ENCODE measurements around the gene ADIRF. TPM values are rescaled to one million over a fixed set of nuclear protein-coding genes. Genes with fewer than 3 reads are reported as not detected.
"Not testable (repeated sequence)": the region's sequence is repeated elsewhere in the genome, so short reads cannot be mapped to it uniquely, and the experiment has no call there.

ADIRF gene
- total RNA-seq, 1 donor from 2014 or later: not detected

DNA sequence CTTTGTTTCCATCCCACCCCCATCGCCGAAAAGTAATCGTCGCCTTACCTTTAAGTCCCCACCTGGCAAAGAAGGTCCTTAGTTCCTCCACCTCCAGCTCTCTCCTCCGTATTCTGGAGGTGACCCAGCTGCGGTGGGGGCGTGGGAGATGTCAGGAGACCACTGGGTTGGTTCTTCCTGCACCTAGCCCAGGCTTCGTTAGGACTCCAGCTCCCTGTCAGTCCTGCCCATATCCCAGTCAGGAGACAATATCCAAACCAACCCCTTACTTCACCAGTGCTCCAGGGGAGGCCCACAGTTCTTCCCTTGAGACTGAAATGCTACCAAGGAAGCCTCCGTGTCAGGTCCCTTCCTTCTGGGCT, 693 bp downstream of the ADIRF start:
- H3K9me3 Mint-ChIP-seq: no peaks in the 10 kb centered on the region
- DNase-seq (ENCODE audit: low spot score): peak; percentile 7
- intact Hi-C loops (cut with micrococcal nuclease): no loop called here
- no peak overlapping the region for H3K4me3 Mint-ChIP-seq (ENCODE audit: low read depth)
- H3K36me3 Mint-ChIP-seq (ENCODE audit: low read depth): no peaks in the 10 kb centered on the region
- no peak overlapping the region for H3K27ac Mint-ChIP-seq
- peaks cover 28% of the 10 kb centered on the region for H3K27me3 Mint-ChIP-seq (ENCODE audit: low read depth)
- peaks cover 22% of the 10 kb centered on the region for H3K4me1 Mint-ChIP-seq (ENCODE audit: low read depth)

DNA sequence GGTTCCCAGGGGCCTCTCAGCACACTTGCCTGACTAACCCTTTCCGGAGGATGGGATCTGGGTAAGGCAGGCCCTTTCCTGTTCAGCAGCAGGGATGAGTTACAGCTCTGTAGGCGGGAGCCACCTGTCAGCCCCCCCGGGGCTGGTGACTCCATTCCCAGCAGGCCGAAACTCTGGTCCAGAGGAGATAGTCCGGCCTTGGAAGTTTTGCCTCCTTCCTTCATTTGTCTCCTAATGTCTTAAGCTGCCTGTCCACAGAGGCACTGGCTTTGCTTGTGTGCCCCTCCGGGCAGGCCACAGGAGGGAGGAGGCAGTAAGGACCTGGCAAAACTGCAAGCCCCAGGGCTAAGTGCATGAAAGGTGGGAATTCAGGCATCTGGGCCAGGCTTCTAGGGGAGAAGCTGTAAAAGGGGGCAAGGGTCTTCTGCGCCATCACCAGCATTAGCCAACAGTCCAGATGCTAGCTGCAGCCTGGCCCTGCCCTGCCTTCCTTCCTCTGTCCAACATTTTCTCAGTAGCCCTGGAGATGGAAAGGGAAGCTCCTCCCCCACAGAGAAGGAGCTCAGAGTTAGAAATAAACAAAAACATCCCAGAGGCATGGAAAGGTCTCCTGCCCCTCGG, 1.2 kb downstream of the ADIRF start:
- Mint-ChIP-seq H3K27me3 (ENCODE audit: low read depth) (peaks cover 31% of the 10 kb centered on the region), H3K4me1 (ENCODE audit: low read depth) (peaks cover 22% of the 10 kb centered on the region), H3K4me3 (ENCODE audit: low read depth) (no peak overlapping the region), H3K36me3 (ENCODE audit: low read depth) (no peaks in the 10 kb centered on the region), H3K9me3 (no peaks in the 10 kb centered on the region), H3K27ac (no peak overlapping the region)
- no peak for DNase-seq (ENCODE audit: low spot score)
- intact Hi-C loops (cut with micrococcal nuclease): loop anchor here (2.0 to 10.0 kb wide), 2 partner anchors 125 to 535 kb away; partner anchors contain the start of genes GLUD1, MINPP1 and SHLD2

DNA sequence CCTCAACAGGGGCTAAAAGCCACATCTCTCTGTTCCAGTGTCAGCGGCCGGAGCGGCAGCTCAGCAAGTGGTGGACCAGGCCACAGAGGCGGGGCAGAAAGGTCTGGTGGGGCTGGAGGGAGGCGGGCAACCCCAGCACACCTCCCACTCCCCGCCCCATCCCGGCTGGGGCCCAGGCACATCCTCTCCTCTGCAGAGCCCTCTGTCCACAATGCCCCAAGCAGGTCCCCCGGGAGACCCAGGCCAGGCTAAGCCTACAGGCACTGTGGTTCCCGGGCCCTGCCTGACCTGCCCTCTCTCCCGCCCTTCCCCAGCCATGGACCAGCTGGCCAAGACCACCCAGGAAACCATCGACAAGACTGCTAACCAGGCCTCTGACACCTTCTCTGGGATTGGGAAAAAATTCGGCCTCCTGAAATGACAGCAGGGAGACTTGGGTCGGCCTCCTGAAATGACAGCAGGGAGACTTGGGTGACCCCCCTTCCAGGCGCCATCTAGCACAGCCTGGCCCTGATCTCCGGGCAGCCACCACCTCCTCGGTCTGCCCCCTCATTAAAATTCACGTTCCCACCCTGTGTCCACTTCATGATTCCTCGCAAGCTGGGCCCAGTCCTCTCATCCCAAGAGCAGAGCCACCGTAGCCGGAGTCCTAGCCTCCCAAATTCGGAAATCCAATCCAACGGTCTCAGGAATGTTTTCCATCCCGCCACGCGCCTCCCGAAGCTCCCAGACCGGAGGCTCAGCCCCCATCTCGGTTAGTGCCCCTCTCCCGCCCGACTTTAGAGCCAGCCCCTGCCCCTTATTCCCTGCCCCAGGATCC, 2.1 kb downstream of the ADIRF start:
- Mint-ChIP-seq H3K27ac (no peak overlapping the region), H3K9me3 (no peaks in the 10 kb centered on the region), H3K4me1 (ENCODE audit: low read depth) (peaks cover 22% of the 10 kb centered on the region), H3K4me3 (ENCODE audit: low read depth) (peak overlapping the region; percentile 63), H3K36me3 (ENCODE audit: low read depth) (no peaks in the 10 kb centered on the region), H3K27me3 (ENCODE audit: low read depth) (peaks cover 32% of the 10 kb centered on the region)
- DNase-seq (ENCODE audit: low spot score): no peak
- intact Hi-C loops (cut with micrococcal nuclease): loop anchor here (2.0 to 10.0 kb wide), 2 partner anchors 124 to 534 kb away; partner anchors contain the start of genes GLUD1, MINPP1 and SHLD2

DNA sequence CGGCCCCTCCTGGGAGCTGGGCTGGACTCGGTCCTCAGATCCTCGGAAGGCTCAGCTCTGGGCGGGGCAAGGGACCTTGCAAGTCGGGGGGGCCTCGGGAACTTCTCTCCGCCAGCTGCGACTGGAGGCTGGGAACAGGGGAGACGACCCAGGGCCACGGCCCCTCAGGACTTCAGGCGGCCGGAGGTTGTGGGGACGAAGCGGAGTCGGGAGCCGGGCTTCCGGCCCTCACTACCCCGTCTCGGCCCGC, 2.6 kb downstream of the ADIRF start:
- H3K27me3 Mint-ChIP-seq (ENCODE audit: low read depth): peaks cover 32% of the 10 kb centered on the region
- DNase-seq (ENCODE audit: low spot score): no peak
- H3K27ac Mint-ChIP-seq: no peak overlapping the region
- intact Hi-C loops (cut with micrococcal nuclease): loop anchor here (2.0 to 10.0 kb wide), 2 partner anchors 124 to 534 kb away; partner anchors contain the start of genes GLUD1, MINPP1 and SHLD2
- peaks cover 18% of the 10 kb centered on the region for H3K4me1 Mint-ChIP-seq (ENCODE audit: low read depth)
- H3K36me3 Mint-ChIP-seq (ENCODE audit: low read depth): no peaks in the 10 kb centered on the region
- peak overlapping the region; percentile 63 for H3K4me3 Mint-ChIP-seq (ENCODE audit: low read depth)
- H3K9me3 Mint-ChIP-seq: no peaks in the 10 kb centered on the region

- intact Hi-C loops (cut with micrococcal nuclease): loop anchor here (2.0 to 10.0 kb wide), 2 partner anchors 123 to 533 kb away; partner anchors contain the start of genes GLUD1, MINPP1 and SHLD2
- H3K9me3 Mint-ChIP-seq: no peaks in the 10 kb centered on the region
- peak overlapping the region; percentile 74 for H3K4me3 Mint-ChIP-seq (ENCODE audit: low read depth)
- H3K4me1 Mint-ChIP-seq (ENCODE audit: low read depth): peaks cover 13% of the 10 kb centered on the region
- peaks cover 32% of the 10 kb centered on the region for H3K27me3 Mint-ChIP-seq (ENCODE audit: low read depth)
- no peaks in the 10 kb centered on the region for H3K36me3 Mint-ChIP-seq (ENCODE audit: low read depth)
- DNase-seq (ENCODE audit: low spot score): peak; percentile 76
- H3K27ac Mint-ChIP-seq: peak overlapping the region; percentile 33
Measured at GRCh38 chr10:86971232-86971991, 3.1 kb downstream of the ADIRF start.

GRCh38 chr10:86972613-86973380, 4.5 kb downstream of the ADIRF start:
- Mint-ChIP-seq H3K36me3 (ENCODE audit: low read depth) (no peaks in the 10 kb centered on the region), H3K4me1 (ENCODE audit: low read depth) (peaks cover 8% of the 10 kb centered on the region), H3K27ac (peak overlapping the region; percentile 1), H3K4me3 (ENCODE audit: low read depth) (peak overlapping the region; percentile 27), H3K9me3 (no peaks in the 10 kb centered on the region), H3K27me3 (ENCODE audit: low read depth) (peaks cover 31% of the 10 kb centered on the region)
- intact Hi-C loops (cut with micrococcal nuclease): loop anchor here (10.0 kb wide), 1 partner anchor 532 kb away; the partner anchor contains the start of gene MINPP1
- DNase-seq (ENCODE audit: low spot score): no peak

GRCh38 chr10:86974484-86974883, 6.2 kb downstream of the ADIRF start:
- intact Hi-C loops (cut with micrococcal nuclease): loop anchor here (10.0 kb wide), 1 partner anchor 530 kb away; the partner anchor contains the start of gene MINPP1
- H3K36me3 Mint-ChIP-seq (ENCODE audit: low read depth): no peaks in the 10 kb centered on the region
- no peak overlapping the region for H3K4me3 Mint-ChIP-seq (ENCODE audit: low read depth)
- no peaks in the 10 kb centered on the region for H3K9me3 Mint-ChIP-seq
- DNase-seq (ENCODE audit: low spot score): no peak
- peaks cover 24% of the 10 kb centered on the region for H3K27me3 Mint-ChIP-seq (ENCODE audit: low read depth)
- H3K27ac Mint-ChIP-seq: no peak overlapping the region
- peaks cover 8% of the 10 kb centered on the region for H3K4me1 Mint-ChIP-seq (ENCODE audit: low read depth)

DNA sequence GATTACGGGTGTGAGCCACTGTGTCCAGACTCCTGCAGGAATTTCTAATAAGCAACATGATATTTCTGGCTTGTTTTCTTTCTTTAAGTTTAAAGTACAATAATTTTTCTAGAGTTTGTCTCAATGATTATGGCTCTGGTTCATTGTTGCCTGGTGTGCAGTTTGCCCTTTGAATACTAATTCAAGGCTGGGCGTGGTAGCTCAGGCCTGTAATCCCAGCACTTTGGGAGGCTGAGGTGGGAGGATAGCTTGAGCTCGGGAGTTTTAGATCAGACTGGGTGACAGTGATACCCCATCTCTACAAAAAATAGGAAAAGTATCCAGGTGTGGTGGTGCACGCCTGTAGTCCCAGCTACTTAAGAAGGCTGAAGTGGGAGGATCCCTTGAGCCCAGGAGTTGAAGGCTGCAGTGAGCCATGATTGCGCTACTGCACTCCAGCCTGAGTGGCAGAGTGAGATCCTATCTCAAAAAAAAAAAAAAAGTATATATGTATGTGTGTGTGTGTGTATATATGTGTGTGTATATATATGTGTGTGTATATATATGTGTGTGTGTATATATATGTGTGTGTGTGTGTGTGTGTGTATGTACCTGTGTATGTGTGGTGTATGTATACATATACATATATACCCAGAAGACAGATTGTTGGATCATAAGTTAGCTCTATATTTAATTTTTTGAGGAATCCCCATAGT, 8.2 kb downstream of the ADIRF start:
- H3K27me3 Mint-ChIP-seq (ENCODE audit: low read depth): peaks cover 18% of the 10 kb centered on the region
- intact Hi-C loops (cut with micrococcal nuclease): loop anchor here (10.0 kb wide), 1 partner anchor 528 kb away; the partner anchor contains the start of gene MINPP1
- no peak for DNase-seq (ENCODE audit: low spot score)
- no peaks in the 10 kb centered on the region for H3K36me3 Mint-ChIP-seq (ENCODE audit: low read depth)
- H3K9me3 Mint-ChIP-seq: no peaks in the 10 kb centered on the region
- no peak overlapping the region for H3K27ac Mint-ChIP-seq
- H3K4me3 Mint-ChIP-seq (ENCODE audit: low read depth): no peak overlapping the region
- H3K4me1 Mint-ChIP-seq (ENCODE audit: low read depth): peaks cover 4% of the 10 kb centered on the region

GRCh38 chr10:86978457-86978856, 10.2 kb downstream of the ADIRF start:
- H3K4me3 Mint-ChIP-seq (ENCODE audit: low read depth); H3K4me1 Mint-ChIP-seq (ENCODE audit: low read depth); H3K27ac Mint-ChIP-seq; H3K36me3 Mint-ChIP-seq (ENCODE audit: low read depth); DNase-seq (ENCODE audit: low spot score); H3K9me3 Mint-ChIP-seq: not testable (repeated sequence)
- intact Hi-C loops (cut with micrococcal nuclease): loop anchor here (10.0 kb wide), 1 partner anchor 526 kb away; the partner anchor contains the start of gene MINPP1
- H3K27me3 Mint-ChIP-seq (ENCODE audit: low read depth): peaks cover 17% of the 10 kb centered on the region

- intact Hi-C loops (cut with micrococcal nuclease): loop anchor here (10.0 kb wide), 1 partner anchor 525 kb away; the partner anchor contains the start of gene MINPP1
- peaks cover 16% of the 10 kb centered on the region for H3K27me3 Mint-ChIP-seq (ENCODE audit: low read depth)
- H3K36me3 Mint-ChIP-seq (ENCODE audit: low read depth): no peaks in the 10 kb centered on the region
- H3K9me3 Mint-ChIP-seq: no peaks in the 10 kb centered on the region
- H3K27ac Mint-ChIP-seq: no peak overlapping the region
- no peak for DNase-seq (ENCODE audit: low spot score)
- H3K4me1 Mint-ChIP-seq (ENCODE audit: low read depth): no peaks in the 10 kb centered on the region
- no peak overlapping the region for H3K4me3 Mint-ChIP-seq (ENCODE audit: low read depth)
Measured at GRCh38 chr10:86979296-86979818, 11.1 kb downstream of the ADIRF start.

- no peaks in the 10 kb centered on the region for H3K9me3 Mint-ChIP-seq
- H3K4me1 Mint-ChIP-seq (ENCODE audit: low read depth): no peaks in the 10 kb centered on the region
- no peak overlapping the region for H3K4me3 Mint-ChIP-seq (ENCODE audit: low read depth)
- H3K36me3 Mint-ChIP-seq (ENCODE audit: low read depth): no peaks in the 10 kb centered on the region
- intact Hi-C loops (cut with micrococcal nuclease): loop anchor here (10.0 kb wide), 1 partner anchor 525 kb away; the partner anchor contains the start of gene MINPP1
- no peak overlapping the region for H3K27ac Mint-ChIP-seq
- peaks cover 18% of the 10 kb centered on the region for H3K27me3 Mint-ChIP-seq (ENCODE audit: low read depth)
- no peak for DNase-seq (ENCODE audit: low spot score)
Measured at GRCh38 chr10:86979977-86980448, 11.7 kb downstream of the ADIRF start.

Data from activated T-helper 2 cell treated with anti-CD3 and anti-CD28 coated beads, Interferon-gamma antibody, Interleukin-2, Interleukin-4, amounts not matched to agents 10 μg/mL and 5 μg/mL and 100 μg/mL, durations not matched to agents 14 hours and 24 hours and 36 hours (primary cell).